H1 (cell line): ENCODE measurements around the gene UBP1. TPM values are rescaled to one million over a fixed set of nuclear protein-coding genes. Genes with fewer than 3 reads are reported as not detected.

Experiments used
- CTCF ChIA-PET: fragments of 300-600 bp; sonication (Branson Sonifier 250); formaldehyde crosslinking; loops from one replicate; lab custom pipeline; 2021; ENCODE audit not compliant: partially characterized antibody; lab: Charles Lee
- POLR2A ChIA-PET: fragments of 300-600 bp; sonication (Branson Sonifier 250); formaldehyde crosslinking; loops from one replicate; lab custom pipeline; 2021; ENCODE audit warnings: inconsistent platforms; ENCODE audit not compliant: partially characterized antibody; lab: Charles Lee
- DNase-seq, 2 experiments: peaks; one replicate each; pipeline versions ENCODE4 v3.0.0 to v3.0.0-alpha.2; 2010 to 2022; ENCODE audit warnings: low spot score in 2 of 2, low read depth in 1 of 2, mixed read lengths in 1 of 2
- FAIRE-seq: peaks from 2 replicates; lab custom pipeline; 2011; peaks lifted over from hg19 to GRCh38; lab: Jason Lieb, UNC
- H2AFZ ChIP-seq: 2 replicates; pipeline ENCODE4 v1.8.1; 2012; ENCODE audit warnings: low read length, inconsistent platforms
- H2AK5ac ChIP-seq: 2 replicates; pipeline ENCODE4 v1.6.1; 2013; ENCODE audit warnings: low read depth, low read length
- H2BK120ac ChIP-seq: replicated peaks from 2 replicates; pipeline ENCODE3; 2013; ENCODE audit warnings: low read depth, low read length, inconsistent platforms
- H2BK12ac ChIP-seq: 2 replicates; pipeline ENCODE4 v1.6.1; 2013; ENCODE audit warnings: low read depth, low read length
- H2BK15ac ChIP-seq: 2 replicates; pipeline ENCODE4 v1.6.1; 2013; ENCODE audit warnings: low read length
- H2BK20ac ChIP-seq: 2 replicates; pipeline ENCODE4 v1.6.1; 2013; ENCODE audit warnings: low read length
- H2BK5ac ChIP-seq: 2 replicates; pipeline ENCODE4 v1.6.1; 2013; ENCODE audit warnings: low read depth, low read length
- H3K14ac ChIP-seq: 2 replicates; pipeline ENCODE4 v1.6.1; 2013; ENCODE audit warnings: inconsistent platforms; ENCODE audit not compliant: insufficient read length
- H3K18ac ChIP-seq: 2 replicates; pipeline ENCODE4 v1.6.1; 2013; ENCODE audit warnings: low read length; ENCODE audit errors: extremely low read depth
- H3K23ac ChIP-seq: 2 replicates; pipeline ENCODE4 v1.6.1; 2013; ENCODE audit warnings: inconsistent platforms; ENCODE audit not compliant: insufficient read length
- H3K23me2 ChIP-seq: 2 replicates; pipeline ENCODE4 v1.6.1; 2013; ENCODE audit warnings: low read depth, low read length
- H3K27ac ChIP-seq: 2 replicates; pipeline ENCODE4 v1.6.1; 2011; ENCODE audit warnings: low read depth, low read length, inconsistent platforms
- H3K27me3 ChIP-seq, 4 experiments: replicated peaks in 1 of 4; 1 replicate in 1 of 4; 2 replicates in 3 of 4; pipeline versions ENCODE4 v1.6.1 to v1.8.1; 2011 to 2013; ENCODE audit warnings: low read length in 3 of 4, mild to moderate bottlenecking in 3 of 4, inconsistent platforms in 2 of 4, mixed read lengths in 2 of 4, moderate library complexity in 1 of 4; ENCODE audit not compliant: control insufficient read depth in 3 of 4, insufficient read depth in 3 of 4; ENCODE audit errors: extremely low read depth in 1 of 4
- H3K36me3 ChIP-seq, 4 experiments: 2 replicates each; pipeline versions ENCODE4 v1.6.1 to v1.8.1; 2011 to 2013; ENCODE audit warnings: mild to moderate bottlenecking in 4 of 4, low read length in 3 of 4, moderate library complexity in 2 of 4, control low read depth in 1 of 4, inconsistent platforms in 1 of 4; ENCODE audit not compliant: insufficient read depth in 4 of 4, control insufficient read depth in 2 of 4
- H3K4ac ChIP-seq: replicated peaks from 2 replicates; pipeline ENCODE3; 2013; ENCODE audit warnings: low read length, low read depth, mixed read lengths, inconsistent platforms; ENCODE audit not compliant: insufficient read length
- H3K4me1 ChIP-seq, 4 experiments: replicated peaks in 1 of 4; 1 replicate in 1 of 4; 2 replicates in 3 of 4; pipeline versions ENCODE4 v1.6.1 to v1.8.1; 2011 to 2013; ENCODE audit warnings: low read length in 3 of 4, inconsistent platforms in 2 of 4, mixed read lengths in 1 of 4; ENCODE audit not compliant: insufficient read depth in 4 of 4, control insufficient read depth in 3 of 4
- H3K4me2 ChIP-seq, 2 experiments: 2 replicates each; pipeline versions ENCODE4 v1.6.1 to v1.8.1; 2011 to 2013; ENCODE audit warnings: low read depth in 2 of 2, low read length in 2 of 2, control low read depth in 1 of 2, inconsistent platforms in 1 of 2, mild to moderate bottlenecking in 1 of 2; ENCODE audit not compliant: insufficient read depth in 1 of 2
- H3K4me3 ChIP-seq, 4 experiments: fragments of 200-600, 300-600 bp in 1 of 4; sonication (generic), shearing (Covaris generic), sonication (Bioruptor Twin) in 1 of 4; 2 replicates each; pipeline versions ENCODE4 v1.5.1 to v1.8.1; 2011 to 2016; ENCODE audit warnings: low read length in 4 of 4, low read depth in 3 of 4, control low read depth in 2 of 4, inconsistent platforms in 2 of 4, mild to moderate bottlenecking in 2 of 4, mixed read lengths in 1 of 4, moderate library complexity in 1 of 4; ENCODE audit not compliant: insufficient read depth in 2 of 4; ENCODE audit errors: extremely low read depth in 1 of 4
- H3K56ac ChIP-seq: replicated peaks from 2 replicates; pipeline ENCODE3; 2013; ENCODE audit warnings: low read depth, mild to moderate bottlenecking, mixed read lengths, low read length, inconsistent platforms; ENCODE audit not compliant: insufficient read length
- H3K79me1 ChIP-seq: 2 replicates; pipeline ENCODE4 v1.6.1; 2013; ENCODE audit warnings: low read depth, low read length, control low read depth
- H3K79me2 ChIP-seq, 2 experiments: 2 replicates each; pipeline versions ENCODE4 v1.6.1 to v1.8.1; 2012 to 2013; ENCODE audit warnings: low read length in 2 of 2, mild to moderate bottlenecking in 2 of 2, inconsistent platforms in 1 of 2; ENCODE audit not compliant: insufficient read depth in 2 of 2, control insufficient read depth in 1 of 2
- H3K9ac ChIP-seq, 4 experiments: replicated peaks in 1 of 4; 1 replicate in 1 of 4; 2 replicates in 3 of 4; pipeline versions ENCODE4 v1.6.1 to v1.8.1; 2011 to 2013; ENCODE audit warnings: low read depth in 3 of 4, low read length in 3 of 4, control low read depth in 2 of 4, mild to moderate bottlenecking in 2 of 4, moderate library complexity in 2 of 4, inconsistent platforms in 1 of 4; ENCODE audit errors: extremely low read depth in 1 of 4
- H3K9me3 ChIP-seq, 2 experiments: 2 replicates each; pipeline versions ENCODE4 v1.6.1 to v1.8.1; 2012 to 2013; ENCODE audit warnings: mild to moderate bottlenecking in 2 of 2, moderate library complexity in 2 of 2, control low read depth in 1 of 2, inconsistent platforms in 1 of 2, low read depth in 1 of 2, low read length in 1 of 2, mixed read lengths in 1 of 2; ENCODE audit not compliant: insufficient read depth in 2 of 2
- H4K20me1 ChIP-seq, 2 experiments: replicated peaks in 1 of 2; 2 replicates each; pipeline versions ENCODE3 to v1.8.1; 2011 to 2013; ENCODE audit warnings: inconsistent platforms in 2 of 2, low read length in 2 of 2, mild to moderate bottlenecking in 1 of 2; ENCODE audit not compliant: insufficient read depth in 2 of 2, control insufficient read depth in 1 of 2
- H4K5ac ChIP-seq: 2 replicates; pipeline ENCODE4 v1.6.1; 2013; ENCODE audit warnings: low read length, low read depth, mixed read lengths, inconsistent platforms; ENCODE audit not compliant: insufficient read length
- H4K8ac ChIP-seq: 2 replicates; pipeline ENCODE4 v1.8.0; 2013; ENCODE audit warnings: mild to moderate bottlenecking, moderate library complexity, low read length, inconsistent platforms; ENCODE audit not compliant: insufficient read depth; ENCODE audit errors: extremely low read depth
- H4K91ac ChIP-seq: replicated peaks from 2 replicates; pipeline ENCODE3; 2013; ENCODE audit warnings: low read length, mixed read lengths, inconsistent platforms; ENCODE audit not compliant: insufficient read length
- BCL11A ChIP-seq, 2 experiments: IDR thresholded peaks; one replicate each; pipeline ENCODE4 v1.6.1; 2011; ENCODE audit warnings: low read depth in 2 of 2, low read length in 2 of 2, mild to moderate bottlenecking in 2 of 2
- CBX5 ChIP-seq: fragments of 300-800, 300-1000 bp; sonication (generic); IDR thresholded peaks from 2 replicates; pipeline ENCODE4 v1.7.1; 2016; ENCODE audit warnings: antibody characterized with exemption, low read length, low read depth
- MAFK ChIP-seq: IDR thresholded peaks from 2 replicates; pipeline ENCODE4 v1.6.1; 2012; ENCODE audit warnings: low read depth, mild to moderate bottlenecking, improper control_type of control experiment, low read length
- RNF2 ChIP-seq: fragments of 200-900, 300-1000 bp; sonication (generic); IDR thresholded peaks from 2 replicates; pipeline ENCODE4 v1.7.1; 2016; ENCODE audit warnings: borderline replicate concordance, low read depth, mild to moderate bottlenecking, antibody characterized with exemption, low read length; ENCODE audit not compliant: poor library complexity, severe bottlenecking; ENCODE audit errors: missing control alignments
- RXRA ChIP-seq: IDR thresholded peaks from 2 replicates; pipeline ENCODE4 v1.6.1; 2011; ENCODE audit warnings: low read depth, mild to moderate bottlenecking, low read length, moderate library complexity; ENCODE audit not compliant: insufficient read depth
- SP1 ChIP-seq: IDR thresholded peaks from 2 replicates; pipeline ENCODE4 v1.6.1; 2011; ENCODE audit warnings: low read depth, low read length
- WGBS, 2 experiments: shearing (Covaris generic) in 1 of 2; methylation state at CpG; one replicate each; pipeline versions ENCODE4 v1.1.6 to v1.1.7; 2013 to 2015; ENCODE audit warnings: low lambda C conversion rate in 2 of 2, mixed read lengths in 2 of 2, inconsistent platforms in 1 of 2, low coverage in 1 of 2, missing lambda C conversion rate in 1 of 2; ENCODE audit not compliant: insufficient replicate concordance in 2 of 2, insufficient coverage in 1 of 2, insufficient read length in 1 of 2; ENCODE audit errors: extremely low coverage in 1 of 2, missing lambda C conversion rate in 1 of 2; 5-methylcytosine and 5-hydroxymethylcytosine counted together
- polyA plus RNA-seq, 7 experiments: library from polyadenylated mRNA; depleted of rRNA in 3 of 7; stranded (reverse) in 5 of 7; unstranded in 2 of 7; fragments of >200 nt in 5 of 7; fragments of 200-250 nt in 2 of 7; gene quantifications; 1 replicate in 5 of 7; 2 replicates in 1 of 7; 4 replicates in 1 of 7; pipeline versions ENCODE4 v1.2.1 to v1.2.3, GENCODE V29; 2011 to 2013; ENCODE audit warnings: missing spikeins in 2 of 7, mixed read lengths in 2 of 7
- total RNA-seq: library from RNA; stranded (reverse); fragmentation: NEBNext Ultra II Directional; extraction: Animal tissue kit (Norgen Biotek cat#: 25700); gene quantifications from 2 replicates; pipeline ENCODE4 v1.2.1, GENCODE V29; 2021

UBP1 gene
- total and polyA plus RNA-seq, 2 of the 8 experiments (the other 6 are each of a cell fraction or from before 2014, with no cell fraction given), result 47.3 to 71.9 TPM

DNA sequence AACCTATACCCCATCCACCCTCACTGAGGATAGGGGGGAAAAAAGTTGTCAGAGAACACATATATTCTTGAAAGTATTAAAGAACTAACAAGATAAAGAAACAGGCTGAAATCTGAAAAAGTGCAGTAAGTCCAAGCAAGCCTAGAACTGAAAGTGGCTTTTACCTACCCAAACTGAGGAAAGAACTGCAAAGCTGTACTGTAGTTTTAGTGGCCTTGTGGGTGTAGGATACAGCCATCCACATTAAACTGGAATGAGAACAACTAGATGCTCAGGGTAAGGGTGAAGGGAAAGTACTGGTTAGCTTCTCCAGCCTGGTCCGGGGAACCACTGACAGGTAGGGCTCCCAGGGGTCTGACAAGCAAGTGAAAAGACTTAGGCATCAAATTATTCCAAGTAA, 10.1 kb downstream of the UBP1 start:
- no peak overlapping the region for H2BK12ac ChIP-seq
- H3K56ac ChIP-seq, result no peak overlapping the region
- FAIRE-seq (no peak), DNase-seq (no peak)
- no peaks in the 10 kb centered on the region for H3K27me3 ChIP-seq
- no peak overlapping the region for H3K14ac ChIP-seq
- no peak overlapping the region for H2AFZ ChIP-seq
- peaks cover 10% of the 10 kb centered on the region for H3K79me1 ChIP-seq
- peaks cover 13 to 93% of the 10 kb centered on the region in 2 experiments for H3K79me2 ChIP-seq
- no peaks in the 10 kb centered on the region for H3K9me3 ChIP-seq
- 0 out of 2 replicates have a peak, but pooled peaks cover 2% of the 10 kb centered on the region for H3K23me2 ChIP-seq
- no peak overlapping the region for H3K23ac ChIP-seq
- peaks cover 9 to 18% of the 10 kb centered on the region in 2 experiments for H4K20me1 ChIP-seq
- peaks cover 0 to 1% (median 0%) of the 10 kb centered on the region in 4 experiments; a peak in 1 of 8 replicates for H3K36me3 ChIP-seq
- peak overlapping the region; percentile 18 to 30; a peak in 1 of 4 replicates for H3K4me2 ChIP-seq
- H3K4ac ChIP-seq, result no peak overlapping the region
- POLR2A ChIA-PET, result interaction anchor here (0.7 to 7.4 kb wide), 2 partner anchors 10 to 87 kb away, joined by 5 to 82 read pairs; partner anchors contain the start of gene UBP1
- no peak overlapping the region; a peak in 1 of 7 replicates for H3K9ac ChIP-seq
- no peak overlapping the region for H4K8ac ChIP-seq
- no peak overlapping the region for H4K91ac ChIP-seq
- no peak overlapping the region for H2AK5ac ChIP-seq
- no peak overlapping the region for H2BK15ac ChIP-seq
- no peak overlapping the region for H2BK120ac ChIP-seq
- CTCF ChIA-PET, result interaction anchor here (1.5 kb wide), 1 partner anchor 9 kb away, joined by 4 read pairs; no protein-coding TSS in a partner anchor
- H3K4me1 ChIP-seq, result peaks cover 11 to 32% (median 19%) of the 10 kb centered on the region in 4 experiments
- H2BK5ac ChIP-seq, result no peak overlapping the region
- H2BK20ac ChIP-seq, result no peak overlapping the region
- no peak overlapping the region; a peak in 1 of 8 replicates for H3K4me3 ChIP-seq
- no peak overlapping the region for H4K5ac ChIP-seq
- no peak overlapping the region for H3K27ac ChIP-seq
- 83% methylated on average over 1 of the region's 1 CpG; no CpG with 5 or more reads in 1 of the 2 experiments for WGBS, 2 experiments
- no peak overlapping the region for H3K18ac ChIP-seq
- TF ChIP-seq BCL11A (IDR thresholded peaks at IDR 0.05; ENCODE audit: low read depth in 2 of 2, low read length in 2 of 2), result no peak
- no peak for TF ChIP-seq RXRA
- no peak for TF ChIP-seq CBX5
- no peak for TF ChIP-seq RNF2
- no peak for TF ChIP-seq MAFK
- TF ChIP-seq SP1, result no peak
